Ishikawa (cell line): ENCODE results near the gene NHEJ1.

Experiments
- EGR1 ChIP-seq: IDR thresholded peaks from 2 replicates; pipeline ENCODE4 v1.6.1; 2012
- EP300 ChIP-seq: IDR thresholded peaks from 2 replicates; pipeline ENCODE4 v1.6.1; 2012; ENCODE audit warnings: borderline replicate concordance
- FOXM1 ChIP-seq: IDR thresholded peaks from 2 replicates; pipeline ENCODE4 v1.6.1; 2012; ENCODE audit warnings: low read depth, borderline replicate concordance
- MAX ChIP-seq: IDR thresholded peaks from 2 replicates; pipeline ENCODE4 v1.6.1; 2012
- RAD21 ChIP-seq: IDR thresholded peaks from 2 replicates; pipeline ENCODE4 v1.6.1; 2012; ENCODE audit warnings: low read depth
- REST ChIP-seq: IDR thresholded peaks from 2 replicates; pipeline ENCODE4 v1.6.1; 2012; ENCODE audit warnings: low read depth, mild to moderate bottlenecking
- TAF1 ChIP-seq: IDR thresholded peaks from 2 replicates; pipeline ENCODE4 v1.6.1; 2012; ENCODE audit warnings: low read depth, mild to moderate bottlenecking
- TCF12 ChIP-seq: IDR thresholded peaks from 2 replicates; pipeline ENCODE4 v1.6.1; 2012; ENCODE audit warnings: low read depth
- USF1 ChIP-seq: IDR thresholded peaks from 2 replicates; pipeline ENCODE4 v1.6.1; 2012
- YY1 ChIP-seq: IDR thresholded peaks from 2 replicates; pipeline ENCODE4 v1.6.1; 2012; ENCODE audit warnings: low read depth
- ZBTB7A ChIP-seq: IDR thresholded peaks from 2 replicates; pipeline ENCODE4 v1.6.1; 2012; ENCODE audit warnings: low read depth

- TF ChIP-seq EGR1 (no peak), MAX (no peak), YY1 (no peak), FOXM1 (no peak), RAD21 (no peak), USF1 (no peak), EP300 (no peak), REST (no peak), TAF1 (no peak), TCF12 (no peak), ZBTB7A (no peak)
Observed at GRCh38 chr2:219082332-219082958, 78.2 kb downstream of the NHEJ1 start.
